K562 (cell line): ENCODE data around the gene SLC15A5. TPM values are rescaled to one million over a fixed set of nuclear protein-coding genes. Genes with fewer than 3 reads are reported as not detected.

Experiments used
- ATAC-seq: fragments of 200-7000 bp; cut with Tn5 transposase; 3 replicates; pipeline ENCODE4 v1.9.1; 2020; ENCODE audit warnings: moderate library complexity
- BruUV-seq: library from RNA; stranded (reverse); fragments of 400-500 nt; replicated peaks from 2 replicates; lab custom pipeline; 2021; lab: Mats Ljungman, UMichigan
- CTCF ChIA-PET: fragments of 300-600 bp; formaldehyde crosslinking; extraction: SDS; loops from one replicate; lab custom pipeline; 2021; ENCODE audit warnings: low intra/inter-chr PET ratio; lab: Yijun Ruan, JAX
- POLR2A ChIA-PET: fragments of 300-600, 350-650 bp; sonication (Branson Sonifier 250); formaldehyde crosslinking; extraction: SDS; loops from one replicate; lab custom pipeline; 2021; ENCODE audit warnings: antibody characterized with exemption, inconsistent platforms; lab: Yijun Ruan, JAX
- DNase-seq, 4 experiments: peaks; one replicate each; pipeline versions ENCODE4 v3.0.0 to v3.0.0-alpha.2; 2011 to 2018; ENCODE audit warnings: low spot score in 3 of 4, mixed read lengths in 3 of 4; ENCODE audit errors: extremely low read depth in 1 of 4
- FAIRE-seq: peaks from 2 replicates; lab custom pipeline; 2011; peaks lifted over from hg19 to GRCh38; lab: Jason Lieb, UNC
- H2AFZ ChIP-seq: 2 replicates; pipeline ENCODE4 v1.6.0; 2011; ENCODE audit warnings: low read depth, low read length, control low read depth, inconsistent platforms
- H3K27ac ChIP-seq: fragments of 200-600 bp; 3 replicates; pipeline ENCODE4 v1.8.0; 2011; ENCODE audit warnings: low read depth, mild to moderate bottlenecking, control low read depth, inconsistent platforms, low read length, moderate library complexity, mixed read lengths; ENCODE audit errors: extremely low read depth
- H3K27me3 ChIP-seq, 2 experiments: fragments of 300-600 bp in 1 of 2; 2 replicates in 1 of 2; 3 replicates in 1 of 2; pipeline versions ENCODE4 v1.6.0 to v1.8.0; 2011; ENCODE audit warnings: inconsistent platforms in 2 of 2, low read length in 2 of 2, mild to moderate bottlenecking in 1 of 2, mixed read lengths in 1 of 2, moderate library complexity in 1 of 2; ENCODE audit not compliant: control insufficient read depth in 2 of 2, insufficient read depth in 2 of 2
- H3K36me3 ChIP-seq: fragments of 300-600 bp; 3 replicates; pipeline ENCODE4 v1.8.0; 2011; ENCODE audit warnings: mild to moderate bottlenecking, low read length, inconsistent platforms; ENCODE audit not compliant: control insufficient read depth, insufficient read depth
- H3K4me1 ChIP-seq, 2 experiments: fragments of 200-600 bp in 1 of 2; replicated peaks in 1 of 2; 2 replicates in 1 of 2; 3 replicates in 1 of 2; pipeline versions ENCODE4 v1.5.1 to v1.8.0; 2011; ENCODE audit warnings: inconsistent platforms in 2 of 2, low read length in 2 of 2, mild to moderate bottlenecking in 1 of 2, mixed read lengths in 1 of 2, moderate library complexity in 1 of 2; ENCODE audit not compliant: control insufficient read depth in 2 of 2, insufficient read depth in 2 of 2
- H3K4me2 ChIP-seq: 2 replicates; pipeline ENCODE4 v1.6.1; 2011; ENCODE audit warnings: low read length, control low read depth, inconsistent platforms, mixed read lengths; ENCODE audit not compliant: insufficient read depth
- H3K4me3 ChIP-seq: fragments of 200-600 bp; sonication (generic), shearing (Covaris generic); 2 replicates; pipeline ENCODE4 v1.5.1; 2016; ENCODE audit warnings: control low read depth, inconsistent platforms
- H3K79me2 ChIP-seq: fragments of 200-600 bp; 3 replicates; pipeline ENCODE4 v1.8.0; 2011; ENCODE audit warnings: low read length, inconsistent platforms; ENCODE audit not compliant: control insufficient read depth, insufficient read depth
- H3K9ac ChIP-seq, 2 experiments: 2 replicates each; pipeline versions ENCODE4 v1.6.0 to v1.6.1; 2011; ENCODE audit warnings: low read depth in 2 of 2, low read length in 2 of 2, control low read depth in 1 of 2, inconsistent platforms in 1 of 2, mild to moderate bottlenecking in 1 of 2, mixed read lengths in 1 of 2; ENCODE audit not compliant: insufficient read depth in 1 of 2
- H3K9me1 ChIP-seq: one replicate; pipeline ENCODE4 v1.6.0; 2011; ENCODE audit warnings: inconsistent platforms, mild to moderate bottlenecking, low read length, moderate library complexity; ENCODE audit not compliant: control insufficient read depth, insufficient read depth
- H3K9me3 ChIP-seq: replicated peaks from 2 replicates; pipeline ENCODE4 v1.5.1; 2011; ENCODE audit warnings: low read depth, low read length, inconsistent platforms; ENCODE audit not compliant: control insufficient read depth, insufficient read depth
- H4K20me1 ChIP-seq: replicated peaks from 2 replicates; pipeline ENCODE4 v1.6.1; 2011; ENCODE audit warnings: low read length, inconsistent platforms, mixed read lengths; ENCODE audit not compliant: control insufficient read depth, insufficient read depth
- ERF ChIP-seq: fragments of 450-650 bp; formaldehyde crosslinking; IDR thresholded peaks from 2 replicates; pipeline ENCODE4 v1.4.0; 2020; ENCODE audit warnings: mild to moderate bottlenecking, mixed read lengths
- ETS2 ChIP-seq: IDR thresholded peaks from 2 replicates; pipeline ENCODE4 v1.6.1; 2016; ENCODE audit warnings: borderline replicate concordance, missing genetic modification characterization, mild to moderate bottlenecking, moderate library complexity, missing compliant biosample characterization; ENCODE audit not compliant: poor library complexity, severe bottlenecking
- HDAC3 ChIP-seq: fragments of 450-650 bp; IDR thresholded peaks from 2 replicates; pipeline ENCODE4 v1.6.1; 2018; ENCODE audit warnings: borderline replicate concordance, mild to moderate bottlenecking, moderate library complexity; ENCODE audit not compliant: partially characterized antibody
- NFIX ChIP-seq: fragments of 250-450 bp; sonication (Bioruptor Pico); IDR thresholded peaks from 2 replicates; pipeline ENCODE4 v1.4.0; 2020; ENCODE audit warnings: low read depth, mild to moderate bottlenecking, moderate library complexity
- NR4A1 ChIP-seq, 2 experiments: fragments of 250-450 bp in 1 of 2; fragments of 450-650 bp in 1 of 2; sonication (Bioruptor Pico) in 1 of 2; IDR thresholded peaks; 2 replicates each; pipeline versions ENCODE4 v1.4.0 to v1.6.1; 2016 to 2020; ENCODE audit warnings: mild to moderate bottlenecking in 2 of 2, missing compliant biosample characterization in 1 of 2, missing genetic modification characterization in 1 of 2, moderate library complexity in 1 of 2
- RBM39 ChIP-seq: fragments of 200-400 bp; formaldehyde crosslinking; optimal IDR thresholded peaks from 2 replicates; pipeline ENCODE3; 2018; ENCODE audit warnings: low read depth, low read length
- RNF2 ChIP-seq: sonication (generic); IDR thresholded peaks from 2 replicates; pipeline ENCODE4 v1.6.1; 2016
- SAFB2 ChIP-seq: fragments of 200-400 bp; formaldehyde crosslinking; IDR thresholded peaks from 2 replicates; pipeline ENCODE4 v1.6.1; 2018; ENCODE audit warnings: borderline replicate concordance, low read length, low read depth, moderate library complexity; ENCODE audit not compliant: severe bottlenecking
- SRSF7 ChIP-seq: fragments of 200-400 bp; formaldehyde crosslinking; optimal IDR thresholded peaks from 2 replicates; pipeline ENCODE3; 2017; ENCODE audit warnings: mild to moderate bottlenecking, low read depth, low read length
- ZBTB8A ChIP-seq: fragments of 450-650 bp; IDR thresholded peaks from 2 replicates; pipeline ENCODE4 v1.6.1; 2018; ENCODE audit warnings: mild to moderate bottlenecking, moderate library complexity; ENCODE audit not compliant: partially characterized antibody
- ZNF263 ChIP-seq: sonication (generic); formaldehyde crosslinking; IDR thresholded peaks from 2 replicates; pipeline ENCODE4 v1.8.0; 2022; ENCODE audit warnings: mild to moderate bottlenecking, missing genetic modification reagents, borderline replicate concordance
- ZSCAN32 ChIP-seq: fragments of 450-650 bp; formaldehyde crosslinking; IDR thresholded peaks from 2 replicates; pipeline ENCODE4 v1.4.0; 2020; ENCODE audit warnings: mild to moderate bottlenecking, moderate library complexity
- WGBS: fragments of 100-300 bp; shearing (Covaris generic); methylation state at CpG from one replicate; pipeline ENCODE4 v1.1.6; 2016; ENCODE audit warnings: low coverage, mixed read lengths; ENCODE audit not compliant: insufficient coverage; ENCODE audit errors: missing lambda C conversion rate; 5-methylcytosine and 5-hydroxymethylcytosine counted together
- in situ Hi-C: fragments of 300-500 bp; cut with MboI; formaldehyde crosslinking; loops from 4 replicates; pipeline ENCODE4 v1.15.0; 2018; ENCODE audit warnings: inconsistent platforms, mixed read lengths
- intact Hi-C: fragments of 100-400 bp; cut with micrococcal nuclease; formaldehyde crosslinking; loops from 2 replicates; pipeline ENCODE4 v1.14.2; 2022
- polyA plus RNA-seq, 8 experiments: library from polyadenylated mRNA; depleted of rRNA in 4 of 8; stranded (reverse) in 5 of 8; unstranded in 3 of 8; fragments of >200 nt; fragmentation: Nextera tagmentation in 2 of 8; fragmentation: Illumina TruSeq in 1 of 8; extraction: Ambion mirVana in 2 of 8; extraction: Trizol in 1 of 8; gene quantifications; 2 replicates each; pipeline versions ENCODE4 v1.2.1 to v1.2.3, GENCODE V29; 2011 to 2014; ENCODE audit warnings: inconsistent platforms in 1 of 8, missing spikeins in 1 of 8
- total RNA-seq, 7 experiments: library from RNA; depleted of rRNA in 6 of 7; stranded (reverse); fragments of >200 nt in 6 of 7; fragmentation: Illumina TruSeq in 2 of 7; extraction: Trizol in 2 of 7; gene quantifications; 2 replicates each; pipeline versions ENCODE4 v1.2.1 to v1.2.3, GENCODE V29; 2011 to 2021; ENCODE audit warnings: low replicate concordance in 1 of 7
- TF ChIP-seq, protein P1 (sequence below): fragments of 450-650 bp; IDR thresholded peaks from 2 replicates; pipeline ENCODE4 v1.6.1; 2016; ENCODE audit warnings: mild to moderate bottlenecking
- TF ChIP-seq, protein P2 (sequence below): sonication (generic); formaldehyde crosslinking; IDR thresholded peaks from 2 replicates; pipeline ENCODE4 v1.9.0; 2022; ENCODE audit warnings: mild to moderate bottlenecking, missing genetic modification reagents

The SLC15A5 gene
- total and polyA plus RNA-seq, 9 of the 15 experiments (the other 6 are each of a cell fraction or from before 2014, with no cell fraction given), result not detected

DNA sequence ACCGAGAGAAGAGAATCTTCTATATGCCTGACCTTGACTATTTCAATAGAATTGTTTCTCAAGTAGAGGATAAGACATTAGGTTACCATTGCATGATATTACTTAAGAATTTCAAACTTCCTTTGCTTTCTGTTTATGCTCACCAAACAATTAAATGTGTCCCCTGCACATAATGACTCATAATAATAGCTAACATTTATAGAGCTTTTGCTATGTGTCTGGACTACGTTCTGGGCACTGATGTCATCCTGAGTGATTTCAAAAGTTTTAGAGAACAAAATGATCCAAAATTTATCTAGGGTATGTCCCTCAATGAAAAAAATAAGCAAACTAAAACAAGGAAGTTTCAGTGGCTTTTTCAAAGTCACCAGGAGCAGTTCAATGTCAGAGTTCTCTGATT lies 38.8 kb downstream of the SLC15A5 start:
- POLR2A ChIA-PET, result no interaction called here
- ATAC-seq, result no peak
- Histone ChIP-seq H3K4me1 (no peaks in the 10 kb centered on the region), H3K27me3 (no peaks in the 10 kb centered on the region), H3K79me2 (no peaks in the 10 kb centered on the region), H4K20me1 (no peaks in the 10 kb centered on the region), H3K4me3 (no peak overlapping the region), H3K9me3 (no peaks in the 10 kb centered on the region), H2AFZ (no peak overlapping the region), H3K36me3 (no peaks in the 10 kb centered on the region), H3K9me1 (no peaks in the 10 kb centered on the region), H3K27ac (no peak overlapping the region), H3K9ac (no peak overlapping the region), H3K4me2 (no peak overlapping the region)
- in situ Hi-C loops, result no loop called here
- CTCF ChIA-PET, result no interaction called here
- TF ChIP-seq, protein P1, sequence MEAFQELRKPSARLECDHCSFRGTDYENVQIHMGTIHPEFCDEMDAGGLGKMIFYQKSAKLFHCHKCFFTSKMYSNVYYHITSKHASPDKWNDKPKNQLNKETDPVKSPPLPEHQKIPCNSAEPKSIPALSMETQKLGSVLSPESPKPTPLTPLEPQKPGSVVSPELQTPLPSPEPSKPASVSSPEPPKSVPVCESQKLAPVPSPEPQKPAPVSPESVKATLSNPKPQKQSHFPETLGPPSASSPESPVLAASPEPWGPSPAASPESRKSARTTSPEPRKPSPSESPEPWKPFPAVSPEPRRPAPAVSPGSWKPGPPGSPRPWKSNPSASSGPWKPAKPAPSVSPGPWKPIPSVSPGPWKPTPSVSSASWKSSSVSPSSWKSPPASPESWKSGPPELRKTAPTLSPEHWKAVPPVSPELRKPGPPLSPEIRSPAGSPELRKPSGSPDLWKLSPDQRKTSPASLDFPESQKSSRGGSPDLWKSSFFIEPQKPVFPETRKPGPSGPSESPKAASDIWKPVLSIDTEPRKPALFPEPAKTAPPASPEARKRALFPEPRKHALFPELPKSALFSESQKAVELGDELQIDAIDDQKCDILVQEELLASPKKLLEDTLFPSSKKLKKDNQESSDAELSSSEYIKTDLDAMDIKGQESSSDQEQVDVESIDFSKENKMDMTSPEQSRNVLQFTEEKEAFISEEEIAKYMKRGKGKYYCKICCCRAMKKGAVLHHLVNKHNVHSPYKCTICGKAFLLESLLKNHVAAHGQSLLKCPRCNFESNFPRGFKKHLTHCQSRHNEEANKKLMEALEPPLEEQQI, result no peak
- TF ChIP-seq RNF2 (no peak), SRSF7 (no peak), HDAC3 (no peak), RBM39 (no peak), SAFB2 (no peak), ZBTB8A (no peak), ZSCAN32 (CRISPR knock-in tag) (no peak), ZNF263 (CRISPR knock-in tag) (no peak), NR4A1 (CRISPR knock-in tag; IDR thresholded peaks at IDR 0.05) (no peak), NR4A1 (tag; IDR thresholded peaks at IDR 0.05) (no peak), ETS2 (tag) (no peak), ERF (CRISPR knock-in tag) (no peak), NFIX (CRISPR knock-in tag) (no peak)
- TF ChIP-seq, protein P2, sequence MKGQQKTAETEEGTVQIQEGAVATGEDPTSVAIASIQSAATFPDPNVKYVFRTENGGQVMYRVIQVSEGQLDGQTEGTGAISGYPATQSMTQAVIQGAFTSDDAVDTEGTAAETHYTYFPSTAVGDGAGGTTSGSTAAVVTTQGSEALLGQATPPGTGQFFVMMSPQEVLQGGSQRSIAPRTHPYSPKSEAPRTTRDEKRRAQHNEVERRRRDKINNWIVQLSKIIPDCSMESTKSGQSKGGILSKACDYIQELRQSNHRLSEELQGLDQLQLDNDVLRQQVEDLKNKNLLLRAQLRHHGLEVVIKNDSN (CRISPR knock-in tag), result no peak
- DNase-seq, result no peak
- WGBS, result 0% methylated on average over 1 of the region's 2 CpGs
- FAIRE-seq, result no peak
- no TSS peak for BruUV-seq
- intact Hi-C loops, result no loop called here
